ENCODE results near the gene NCAPG2. TPM values are rescaled to one million over a fixed set of nuclear protein-coding genes. Genes with fewer than 3 reads are reported as not detected.

Gene NCAPG2
- total and polyA plus RNA-seq, 2 experiments from 2014 or later = 38.7 to 91.2 TPM

DNA sequence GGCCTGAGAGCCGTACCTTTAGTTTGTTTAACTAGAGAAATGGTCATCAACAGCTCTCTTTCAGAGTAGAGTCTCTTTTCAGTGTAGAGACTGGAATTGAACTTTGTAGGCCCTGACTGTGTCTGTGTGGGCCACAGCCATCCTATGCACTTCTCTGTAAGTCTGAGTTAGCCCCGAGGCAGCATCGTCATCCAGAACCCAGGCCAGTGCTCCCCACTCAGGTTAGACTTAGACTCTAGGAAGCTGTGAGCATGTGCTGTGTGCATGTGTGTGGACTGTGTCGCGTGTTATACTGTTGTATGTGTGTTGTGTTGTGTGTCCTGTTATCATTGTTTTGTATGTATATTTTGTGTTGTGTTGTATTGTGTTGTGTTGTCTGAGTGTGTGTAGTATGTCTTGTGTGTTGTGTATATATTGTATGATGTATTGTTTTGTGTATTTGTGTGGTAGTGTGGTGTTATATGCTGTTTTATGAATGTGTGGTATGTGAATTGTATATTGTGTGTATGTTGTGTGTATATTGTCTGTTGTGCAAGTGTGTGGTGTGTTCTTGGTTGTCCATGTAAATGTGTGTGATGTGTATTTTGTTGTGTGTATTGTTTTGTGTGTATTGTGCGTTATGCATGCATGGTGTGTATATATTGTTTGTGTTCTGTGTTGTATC lies 18.1 kb upstream of the NCAPG2 start:
- Mint-ChIP-seq H3K9me3 (peaks cover 2% of the 10 kb centered on the region; the same call in 2 of the 3 replicates), H3K36me3 (ENCODE audit: low read depth) (no peaks in the 10 kb centered on the region), H3K27me3 (ENCODE audit: insufficient read depth, low read depth, poor library complexity) (peaks cover 2% of the 10 kb centered on the region), H3K4me1 (no peaks in the 10 kb centered on the region; the same call in 2 of the 3 replicates), H3K4me3 (no peak overlapping the region; the same call in 2 of the 3 replicates), H3K27ac (no peak overlapping the region)
- no peak overlapping the region for H3K4me3 ChIP-seq
- H3K27ac ChIP-seq (ENCODE audit: low read depth) = no peak overlapping the region
- no peak overlapping the region for H3K4me2 ChIP-seq
- DNase-seq (ENCODE audit: low spot score) (no peak), ATAC-seq (no peak)
- H2AFZ ChIP-seq = no peak overlapping the region
- peaks cover 4% of the 10 kb centered on the region; the same call in 1 of the 2 replicates for H3F3A ChIP-seq (replicated peaks; ENCODE audit: low read depth)
- no peaks in the 10 kb centered on the region for H4K20me1 ChIP-seq (replicated peaks; ENCODE audit: insufficient read depth)
- H3K27me3 ChIP-seq (ENCODE audit: insufficient read depth) = no peaks in the 10 kb centered on the region
- no peaks in the 10 kb centered on the region for H3K9me2 ChIP-seq (ENCODE audit: insufficient read depth)
- H3K36me3 ChIP-seq (ENCODE audit: insufficient read depth) = no peaks in the 10 kb centered on the region
- no peaks in the 10 kb centered on the region for H3K4me1 ChIP-seq (ENCODE audit: insufficient read depth)
- TF ChIP-seq ZNF114 (CRISPR knock-in tag; IDR thresholded peaks at IDR 0.05) (no peak), NANOG (IDR thresholded peaks at IDR 0.05; ENCODE audit: borderline replicate concordance) (no peak), EZH2 (IDR thresholded peaks at IDR 0.05; ENCODE audit: low read depth, unreplicated experiment) (no peak), JUNB (IDR thresholded peaks at IDR 0.05; ENCODE audit: unreplicated experiment) (no peak), STAT1 (IDR thresholded peaks at IDR 0.05; ENCODE audit: unreplicated experiment) (no peak), POLR2AphosphoS5 (IDR thresholded peaks at IDR 0.05; ENCODE audit: low read depth) (no peak), CREB1 (CRISPR knock-in tag; IDR thresholded peaks at IDR 0.05; ENCODE audit: low read depth) (no peak), EZH2phosphoT487 (IDR thresholded peaks at IDR 0.05; ENCODE audit: unreplicated experiment) (no peak), ZNF331 (CRISPR knock-in tag; IDR thresholded peaks at IDR 0.05; ENCODE audit: low read depth) (no peak)
- TF ChIP-seq, protein P1, sequence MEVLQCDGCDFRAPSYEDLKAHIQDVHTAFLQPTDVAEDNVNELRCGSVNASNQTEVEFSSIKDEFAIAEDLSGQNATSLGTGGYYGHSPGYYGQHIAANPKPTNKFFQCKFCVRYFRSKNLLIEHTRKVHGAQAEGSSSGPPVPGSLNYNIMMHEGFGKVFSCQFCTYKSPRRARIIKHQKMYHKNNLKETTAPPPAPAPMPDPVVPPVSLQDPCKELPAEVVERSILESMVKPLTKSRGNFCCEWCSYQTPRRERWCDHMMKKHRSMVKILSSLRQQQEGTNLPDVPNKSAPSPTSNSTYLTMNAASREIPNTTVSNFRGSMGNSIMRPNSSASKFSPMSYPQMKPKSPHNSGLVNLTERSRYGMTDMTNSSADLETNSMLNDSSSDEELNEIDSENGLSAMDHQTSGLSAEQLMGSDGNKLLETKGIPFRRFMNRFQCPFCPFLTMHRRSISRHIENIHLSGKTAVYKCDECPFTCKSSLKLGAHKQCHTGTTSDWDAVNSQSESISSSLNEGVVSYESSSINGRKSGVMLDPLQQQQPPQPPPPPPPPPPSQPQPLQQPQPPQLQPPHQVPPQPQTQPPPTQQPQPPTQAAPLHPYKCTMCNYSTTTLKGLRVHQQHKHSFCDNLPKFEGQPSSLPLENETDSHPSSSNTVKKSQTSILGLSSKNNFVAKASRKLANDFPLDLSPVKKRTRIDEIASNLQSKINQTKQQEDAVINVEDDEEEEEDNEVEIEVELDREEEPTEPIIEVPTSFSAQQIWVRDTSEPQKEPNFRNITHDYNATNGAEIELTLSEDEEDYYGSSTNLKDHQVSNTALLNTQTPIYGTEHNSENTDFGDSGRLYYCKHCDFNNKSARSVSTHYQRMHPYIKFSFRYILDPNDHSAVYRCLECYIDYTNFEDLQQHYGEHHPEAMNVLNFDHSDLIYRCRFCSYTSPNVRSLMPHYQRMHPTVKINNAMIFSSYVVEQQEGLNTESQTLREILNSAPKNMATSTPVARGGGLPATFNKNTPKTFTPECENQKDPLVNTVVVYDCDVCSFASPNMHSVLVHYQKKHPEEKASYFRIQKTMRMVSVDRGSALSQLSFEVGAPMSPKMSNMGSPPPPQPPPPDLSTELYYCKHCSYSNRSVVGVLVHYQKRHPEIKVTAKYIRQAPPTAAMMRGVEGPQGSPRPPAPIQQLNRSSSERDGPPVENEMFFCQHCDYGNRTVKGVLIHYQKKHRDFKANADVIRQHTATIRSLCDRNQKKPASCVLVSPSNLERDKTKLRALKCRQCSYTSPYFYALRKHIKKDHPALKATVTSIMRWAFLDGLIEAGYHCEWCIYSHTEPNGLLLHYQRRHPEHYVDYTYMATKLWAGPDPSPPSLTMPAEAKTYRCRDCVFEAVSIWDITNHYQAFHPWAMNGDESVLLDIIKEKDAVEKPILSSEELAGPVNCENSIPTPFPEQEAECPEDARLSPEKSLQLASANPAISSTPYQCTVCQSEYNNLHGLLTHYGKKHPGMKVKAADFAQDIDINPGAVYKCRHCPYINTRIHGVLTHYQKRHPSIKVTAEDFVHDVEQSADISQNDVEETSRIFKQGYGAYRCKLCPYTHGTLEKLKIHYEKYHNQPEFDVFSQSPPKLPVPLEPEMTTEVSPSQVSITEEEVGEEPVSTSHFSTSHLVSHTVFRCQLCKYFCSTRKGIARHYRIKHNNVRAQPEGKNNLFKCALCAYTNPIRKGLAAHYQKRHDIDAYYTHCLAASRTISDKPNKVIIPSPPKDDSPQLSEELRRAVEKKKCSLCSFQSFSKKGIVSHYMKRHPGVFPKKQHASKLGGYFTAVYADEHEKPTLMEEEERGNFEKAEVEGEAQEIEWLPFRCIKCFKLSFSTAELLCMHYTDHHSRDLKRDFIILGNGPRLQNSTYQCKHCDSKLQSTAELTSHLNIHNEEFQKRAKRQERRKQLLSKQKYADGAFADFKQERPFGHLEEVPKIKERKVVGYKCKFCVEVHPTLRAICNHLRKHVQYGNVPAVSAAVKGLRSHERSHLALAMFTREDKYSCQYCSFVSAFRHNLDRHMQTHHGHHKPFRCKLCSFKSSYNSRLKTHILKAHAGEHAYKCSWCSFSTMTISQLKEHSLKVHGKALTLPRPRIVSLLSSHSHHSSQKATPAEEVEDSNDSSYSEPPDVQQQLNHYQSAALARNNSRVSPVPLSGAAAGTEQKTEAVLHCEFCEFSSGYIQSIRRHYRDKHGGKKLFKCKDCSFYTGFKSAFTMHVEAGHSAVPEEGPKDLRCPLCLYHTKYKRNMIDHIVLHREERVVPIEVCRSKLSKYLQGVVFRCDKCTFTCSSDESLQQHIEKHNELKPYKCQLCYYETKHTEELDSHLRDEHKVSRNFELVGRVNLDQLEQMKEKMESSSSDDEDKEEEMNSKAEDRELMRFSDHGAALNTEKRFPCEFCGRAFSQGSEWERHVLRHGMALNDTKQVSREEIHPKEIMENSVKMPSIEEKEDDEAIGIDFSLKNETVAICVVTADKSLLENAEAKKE (CRISPR knock-in tag; IDR thresholded peaks at IDR 0.05) = no peak
- TF ChIP-seq, protein P2, sequence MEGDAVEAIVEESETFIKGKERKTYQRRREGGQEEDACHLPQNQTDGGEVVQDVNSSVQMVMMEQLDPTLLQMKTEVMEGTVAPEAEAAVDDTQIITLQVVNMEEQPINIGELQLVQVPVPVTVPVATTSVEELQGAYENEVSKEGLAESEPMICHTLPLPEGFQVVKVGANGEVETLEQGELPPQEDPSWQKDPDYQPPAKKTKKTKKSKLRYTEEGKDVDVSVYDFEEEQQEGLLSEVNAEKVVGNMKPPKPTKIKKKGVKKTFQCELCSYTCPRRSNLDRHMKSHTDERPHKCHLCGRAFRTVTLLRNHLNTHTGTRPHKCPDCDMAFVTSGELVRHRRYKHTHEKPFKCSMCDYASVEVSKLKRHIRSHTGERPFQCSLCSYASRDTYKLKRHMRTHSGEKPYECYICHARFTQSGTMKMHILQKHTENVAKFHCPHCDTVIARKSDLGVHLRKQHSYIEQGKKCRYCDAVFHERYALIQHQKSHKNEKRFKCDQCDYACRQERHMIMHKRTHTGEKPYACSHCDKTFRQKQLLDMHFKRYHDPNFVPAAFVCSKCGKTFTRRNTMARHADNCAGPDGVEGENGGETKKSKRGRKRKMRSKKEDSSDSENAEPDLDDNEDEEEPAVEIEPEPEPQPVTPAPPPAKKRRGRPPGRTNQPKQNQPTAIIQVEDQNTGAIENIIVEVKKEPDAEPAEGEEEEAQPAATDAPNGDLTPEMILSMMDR (conservative IDR thresholded peaks at IDR 0.05; ENCODE audit: low read depth in 2 of 2) = no peak
- TF ChIP-seq, protein P3, sequence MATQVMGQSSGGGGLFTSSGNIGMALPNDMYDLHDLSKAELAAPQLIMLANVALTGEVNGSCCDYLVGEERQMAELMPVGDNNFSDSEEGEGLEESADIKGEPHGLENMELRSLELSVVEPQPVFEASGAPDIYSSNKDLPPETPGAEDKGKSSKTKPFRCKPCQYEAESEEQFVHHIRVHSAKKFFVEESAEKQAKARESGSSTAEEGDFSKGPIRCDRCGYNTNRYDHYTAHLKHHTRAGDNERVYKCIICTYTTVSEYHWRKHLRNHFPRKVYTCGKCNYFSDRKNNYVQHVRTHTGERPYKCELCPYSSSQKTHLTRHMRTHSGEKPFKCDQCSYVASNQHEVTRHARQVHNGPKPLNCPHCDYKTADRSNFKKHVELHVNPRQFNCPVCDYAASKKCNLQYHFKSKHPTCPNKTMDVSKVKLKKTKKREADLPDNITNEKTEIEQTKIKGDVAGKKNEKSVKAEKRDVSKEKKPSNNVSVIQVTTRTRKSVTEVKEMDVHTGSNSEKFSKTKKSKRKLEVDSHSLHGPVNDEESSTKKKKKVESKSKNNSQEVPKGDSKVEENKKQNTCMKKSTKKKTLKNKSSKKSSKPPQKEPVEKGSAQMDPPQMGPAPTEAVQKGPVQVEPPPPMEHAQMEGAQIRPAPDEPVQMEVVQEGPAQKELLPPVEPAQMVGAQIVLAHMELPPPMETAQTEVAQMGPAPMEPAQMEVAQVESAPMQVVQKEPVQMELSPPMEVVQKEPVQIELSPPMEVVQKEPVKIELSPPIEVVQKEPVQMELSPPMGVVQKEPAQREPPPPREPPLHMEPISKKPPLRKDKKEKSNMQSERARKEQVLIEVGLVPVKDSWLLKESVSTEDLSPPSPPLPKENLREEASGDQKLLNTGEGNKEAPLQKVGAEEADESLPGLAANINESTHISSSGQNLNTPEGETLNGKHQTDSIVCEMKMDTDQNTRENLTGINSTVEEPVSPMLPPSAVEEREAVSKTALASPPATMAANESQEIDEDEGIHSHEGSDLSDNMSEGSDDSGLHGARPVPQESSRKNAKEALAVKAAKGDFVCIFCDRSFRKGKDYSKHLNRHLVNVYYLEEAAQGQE (IDR thresholded peaks at IDR 0.05; ENCODE audit: unreplicated experiment) = no peak
- TF ChIP-seq, protein P4, sequence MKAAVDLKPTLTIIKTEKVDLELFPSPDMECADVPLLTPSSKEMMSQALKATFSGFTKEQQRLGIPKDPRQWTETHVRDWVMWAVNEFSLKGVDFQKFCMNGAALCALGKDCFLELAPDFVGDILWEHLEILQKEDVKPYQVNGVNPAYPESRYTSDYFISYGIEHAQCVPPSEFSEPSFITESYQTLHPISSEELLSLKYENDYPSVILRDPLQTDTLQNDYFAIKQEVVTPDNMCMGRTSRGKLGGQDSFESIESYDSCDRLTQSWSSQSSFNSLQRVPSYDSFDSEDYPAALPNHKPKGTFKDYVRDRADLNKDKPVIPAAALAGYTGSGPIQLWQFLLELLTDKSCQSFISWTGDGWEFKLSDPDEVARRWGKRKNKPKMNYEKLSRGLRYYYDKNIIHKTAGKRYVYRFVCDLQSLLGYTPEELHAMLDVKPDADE (IDR thresholded peaks at IDR 0.05) = no peak
- no peaks in the 10 kb centered on the region for H3K79me2 ChIP-seq (replicated peaks; ENCODE audit: insufficient read depth)

All from GM23338 (cell line).